ENCODE data around the gene PTPRK.

PTPRK gene

DNA sequence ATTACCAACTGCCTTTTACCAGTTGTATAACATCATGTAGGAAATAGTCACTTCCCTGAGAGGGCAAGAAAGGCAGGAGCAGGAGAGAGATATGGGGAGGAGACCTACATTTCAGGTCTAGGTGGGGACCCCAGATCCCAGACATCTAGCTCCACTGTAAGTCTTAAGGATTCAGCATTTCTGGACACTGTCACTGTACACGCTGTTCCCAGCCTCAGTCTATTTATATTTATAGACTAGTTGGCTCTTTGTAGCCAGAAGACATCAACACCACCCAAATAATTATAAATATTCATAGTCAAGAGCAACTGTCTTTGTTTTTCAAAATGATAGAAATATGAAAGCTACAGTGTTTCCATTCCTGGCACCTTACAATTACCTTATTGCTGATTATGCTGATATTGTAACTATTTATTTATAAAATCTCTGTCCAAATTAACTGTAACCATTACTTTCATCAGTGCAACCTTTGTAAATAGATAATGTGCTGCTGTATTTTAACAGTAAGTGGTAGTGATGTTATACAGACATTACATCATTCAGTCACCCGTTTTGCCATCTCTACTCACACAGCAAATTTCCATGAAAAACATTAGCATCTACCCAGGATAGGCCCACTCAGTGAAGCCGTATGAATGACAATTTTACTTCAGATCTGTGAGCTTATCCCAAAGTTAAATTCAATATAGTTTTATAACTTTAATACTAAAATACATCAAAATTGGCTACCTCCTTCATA is 162.8 kb downstream of the PTPRK start:
- TF ChIP-seq, protein P1, sequence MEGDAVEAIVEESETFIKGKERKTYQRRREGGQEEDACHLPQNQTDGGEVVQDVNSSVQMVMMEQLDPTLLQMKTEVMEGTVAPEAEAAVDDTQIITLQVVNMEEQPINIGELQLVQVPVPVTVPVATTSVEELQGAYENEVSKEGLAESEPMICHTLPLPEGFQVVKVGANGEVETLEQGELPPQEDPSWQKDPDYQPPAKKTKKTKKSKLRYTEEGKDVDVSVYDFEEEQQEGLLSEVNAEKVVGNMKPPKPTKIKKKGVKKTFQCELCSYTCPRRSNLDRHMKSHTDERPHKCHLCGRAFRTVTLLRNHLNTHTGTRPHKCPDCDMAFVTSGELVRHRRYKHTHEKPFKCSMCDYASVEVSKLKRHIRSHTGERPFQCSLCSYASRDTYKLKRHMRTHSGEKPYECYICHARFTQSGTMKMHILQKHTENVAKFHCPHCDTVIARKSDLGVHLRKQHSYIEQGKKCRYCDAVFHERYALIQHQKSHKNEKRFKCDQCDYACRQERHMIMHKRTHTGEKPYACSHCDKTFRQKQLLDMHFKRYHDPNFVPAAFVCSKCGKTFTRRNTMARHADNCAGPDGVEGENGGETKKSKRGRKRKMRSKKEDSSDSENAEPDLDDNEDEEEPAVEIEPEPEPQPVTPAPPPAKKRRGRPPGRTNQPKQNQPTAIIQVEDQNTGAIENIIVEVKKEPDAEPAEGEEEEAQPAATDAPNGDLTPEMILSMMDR (IDR thresholded peaks at IDR 0.05; ENCODE audit: control insufficient read depth, insufficient read depth, low read depth, low read length, missing control alignments), result no peak
- no peak for DNase-seq (ENCODE audit: low read depth)
- H3K4me3 ChIP-seq (ENCODE audit: control insufficient read depth, low read depth, low read length), result no peak overlapping the region

DNA sequence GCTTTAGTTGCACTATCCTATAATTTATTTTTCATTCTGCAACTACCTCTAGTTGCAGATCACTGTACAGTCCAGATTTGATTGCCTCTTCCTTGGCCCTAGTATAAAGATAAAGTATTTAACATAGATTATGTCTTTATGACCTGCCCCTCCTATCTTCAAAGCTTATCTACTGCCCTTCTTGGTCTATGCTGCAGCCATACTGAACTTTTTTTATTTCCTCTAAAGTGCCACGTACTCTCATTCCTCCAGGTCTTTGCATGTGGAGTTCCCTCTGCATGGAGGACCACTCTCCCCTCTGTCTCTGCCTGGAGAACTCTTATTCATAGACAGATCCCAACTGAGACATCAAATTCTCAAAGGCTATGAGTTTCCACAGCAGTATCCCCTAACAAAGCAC is 168.0 kb downstream of the PTPRK start:
- TF ChIP-seq, protein P1 (IDR thresholded peaks at IDR 0.05; ENCODE audit: control insufficient read depth, insufficient read depth, low read depth, low read length, missing control alignments), result no peak
- DNase-seq (ENCODE audit: low read depth), result no peak
- H3K4me3 ChIP-seq (ENCODE audit: control insufficient read depth, low read depth, low read length), result no peak overlapping the region

DNA sequence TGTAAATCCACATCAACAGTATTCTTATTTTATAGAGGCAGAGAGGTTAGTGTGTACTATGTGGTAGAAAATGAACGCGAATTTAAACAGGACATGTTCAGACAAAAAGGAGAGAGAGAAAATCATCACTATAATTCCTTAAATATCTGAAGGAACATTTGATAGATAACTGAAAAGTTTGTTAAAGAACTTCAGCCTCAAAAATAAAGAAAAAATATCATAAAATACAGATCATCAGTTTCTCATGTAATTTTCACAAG is 169.2 kb downstream of the PTPRK start:
- H3K4me3 ChIP-seq (ENCODE audit: control insufficient read depth, low read depth, low read length), result no peak overlapping the region
- TF ChIP-seq, protein P1 (IDR thresholded peaks at IDR 0.05; ENCODE audit: control insufficient read depth, insufficient read depth, low read depth, low read length, missing control alignments), result no peak
- DNase-seq (ENCODE audit: low read depth), result no peak

DNA sequence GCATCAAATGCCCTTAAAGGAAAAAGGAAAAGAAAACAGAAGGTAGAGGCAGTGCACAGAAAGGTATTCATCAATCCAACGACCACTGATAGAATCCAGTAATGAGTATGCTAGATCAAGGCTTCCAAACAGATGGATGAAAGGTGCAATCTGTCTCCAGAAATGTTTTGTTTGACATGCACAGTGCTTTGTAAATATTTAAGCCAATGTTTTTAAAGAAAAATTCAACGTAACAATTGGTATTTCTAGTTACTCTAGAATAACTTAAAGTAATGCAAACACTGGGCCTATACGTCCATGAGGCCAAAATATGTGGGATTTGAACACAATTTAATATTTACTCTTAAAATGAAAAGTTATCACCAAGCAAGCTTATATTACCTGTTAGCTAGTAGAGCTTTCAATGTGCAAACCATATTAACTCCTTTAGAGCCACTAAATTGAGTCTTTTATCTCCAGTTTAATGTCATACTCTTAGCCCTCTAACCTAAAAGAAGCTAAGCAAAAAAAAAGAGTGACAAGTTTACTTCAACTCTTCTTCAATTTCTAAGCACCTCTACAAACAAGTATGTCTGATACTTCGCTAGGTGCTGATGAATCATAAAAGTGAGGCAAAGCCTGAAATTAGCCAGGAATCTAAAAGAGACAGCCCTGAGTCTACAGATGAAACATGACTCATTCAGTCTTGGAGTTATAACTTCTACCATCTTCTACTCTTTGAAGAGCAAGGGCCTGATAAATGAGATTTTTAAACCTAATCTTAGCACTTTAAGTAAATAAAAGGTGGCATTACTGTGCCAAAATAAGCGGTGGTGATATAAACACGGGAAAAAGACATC is 169.8 kb downstream of the PTPRK start:
- TF ChIP-seq, protein P1 (IDR thresholded peaks at IDR 0.05; ENCODE audit: control insufficient read depth, insufficient read depth, low read depth, low read length, missing control alignments), result no peak
- no peak overlapping the region for H3K4me3 ChIP-seq (ENCODE audit: control insufficient read depth, low read depth, low read length)
- no peak for DNase-seq (ENCODE audit: low read depth)

DNA sequence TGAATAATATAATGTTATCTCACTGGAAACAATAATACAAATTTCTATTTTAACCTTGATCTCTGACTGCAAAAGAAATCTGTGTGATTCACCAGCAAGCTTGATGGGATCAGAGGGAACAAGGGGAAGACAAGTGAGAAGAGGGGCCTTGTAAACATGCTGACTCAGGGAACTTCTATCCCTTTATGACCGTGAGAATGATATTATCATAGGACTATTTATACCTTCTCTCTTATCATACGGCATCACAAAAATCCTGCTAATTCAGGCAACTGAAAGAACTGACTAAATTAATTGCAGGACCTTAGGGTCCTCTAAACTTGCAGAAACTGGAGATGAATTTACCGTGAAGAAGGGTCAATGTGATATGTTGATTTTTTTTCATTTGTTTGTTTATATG is 173.3 kb downstream of the PTPRK start:
- no peak overlapping the region for H3K4me3 ChIP-seq (ENCODE audit: control insufficient read depth, low read depth, low read length)
- TF ChIP-seq, protein P1 (IDR thresholded peaks at IDR 0.05; ENCODE audit: control insufficient read depth, insufficient read depth, low read depth, low read length, missing control alignments), result no peak
- no peak for DNase-seq (ENCODE audit: low read depth)

DNA sequence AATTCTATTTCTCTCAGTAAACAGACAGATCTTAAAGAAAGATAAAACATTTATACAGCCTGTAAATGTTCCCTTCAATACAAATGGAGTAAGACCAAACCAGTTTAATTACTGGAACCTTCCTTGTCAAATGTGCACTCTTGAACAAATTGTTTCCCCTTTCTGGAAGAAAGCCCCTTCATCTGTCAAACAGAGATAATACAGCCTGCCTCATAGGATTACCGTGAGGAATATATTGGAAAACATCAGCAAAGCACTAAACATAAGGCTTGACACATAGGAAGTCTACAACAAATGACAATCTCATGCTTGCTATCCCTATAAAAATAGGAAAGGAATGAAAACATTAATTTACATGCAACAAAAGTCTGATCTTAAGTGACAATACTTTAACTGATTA is 173.8 kb downstream of the PTPRK start:
- H3K4me3 ChIP-seq (ENCODE audit: control insufficient read depth, low read depth, low read length), result no peak overlapping the region
- TF ChIP-seq, protein P1 (IDR thresholded peaks at IDR 0.05; ENCODE audit: control insufficient read depth, insufficient read depth, low read depth, low read length, missing control alignments), result no peak
- no peak for DNase-seq (ENCODE audit: low read depth)
